H1 (cell line): Measurements from ENCODE around the gene AIFM2. TPM values are rescaled to one million over a fixed set of nuclear protein-coding genes. Genes with fewer than 3 reads are reported as not detected.

Experiments used
- CTCF ChIA-PET: fragments of 300-600 bp; sonication (Branson Sonifier 250); formaldehyde crosslinking; loops from one replicate; lab custom pipeline; 2021; ENCODE audit not compliant: partially characterized antibody; lab: Charles Lee
- POLR2A ChIA-PET: fragments of 300-600 bp; sonication (Branson Sonifier 250); formaldehyde crosslinking; loops from one replicate; lab custom pipeline; 2021; ENCODE audit warnings: inconsistent platforms; ENCODE audit not compliant: partially characterized antibody; lab: Charles Lee
- DNase-seq, 2 experiments: peaks; one replicate each; pipeline versions ENCODE4 v3.0.0 to v3.0.0-alpha.2; 2010 to 2022; ENCODE audit warnings: low spot score in 2 of 2, low read depth in 1 of 2, mixed read lengths in 1 of 2
- FAIRE-seq: peaks from 2 replicates; lab custom pipeline; 2011; peaks lifted over from hg19 to GRCh38; lab: Jason Lieb, UNC
- H2AFZ ChIP-seq: 2 replicates; pipeline ENCODE4 v1.8.1; 2012; ENCODE audit warnings: low read length, inconsistent platforms
- H2AK5ac ChIP-seq: 2 replicates; pipeline ENCODE4 v1.6.1; 2013; ENCODE audit warnings: low read depth, low read length
- H2BK120ac ChIP-seq: replicated peaks from 2 replicates; pipeline ENCODE3; 2013; ENCODE audit warnings: low read depth, low read length, inconsistent platforms
- H2BK12ac ChIP-seq: 2 replicates; pipeline ENCODE4 v1.6.1; 2013; ENCODE audit warnings: low read depth, low read length
- H2BK15ac ChIP-seq: 2 replicates; pipeline ENCODE4 v1.6.1; 2013; ENCODE audit warnings: low read length
- H2BK20ac ChIP-seq: 2 replicates; pipeline ENCODE4 v1.6.1; 2013; ENCODE audit warnings: low read length
- H2BK5ac ChIP-seq: 2 replicates; pipeline ENCODE4 v1.6.1; 2013; ENCODE audit warnings: low read depth, low read length
- H3K14ac ChIP-seq: 2 replicates; pipeline ENCODE4 v1.6.1; 2013; ENCODE audit warnings: inconsistent platforms; ENCODE audit not compliant: insufficient read length
- H3K18ac ChIP-seq: 2 replicates; pipeline ENCODE4 v1.6.1; 2013; ENCODE audit warnings: low read length; ENCODE audit errors: extremely low read depth
- H3K23ac ChIP-seq: 2 replicates; pipeline ENCODE4 v1.6.1; 2013; ENCODE audit warnings: inconsistent platforms; ENCODE audit not compliant: insufficient read length
- H3K23me2 ChIP-seq: 2 replicates; pipeline ENCODE4 v1.6.1; 2013; ENCODE audit warnings: low read depth, low read length
- H3K27ac ChIP-seq: 2 replicates; pipeline ENCODE4 v1.6.1; 2011; ENCODE audit warnings: low read depth, low read length, inconsistent platforms
- H3K27me3 ChIP-seq, 4 experiments: replicated peaks in 1 of 4; 1 replicate in 1 of 4; 2 replicates in 3 of 4; pipeline versions ENCODE4 v1.6.1 to v1.8.1; 2011 to 2013; ENCODE audit warnings: low read length in 3 of 4, mild to moderate bottlenecking in 3 of 4, inconsistent platforms in 2 of 4, mixed read lengths in 2 of 4, moderate library complexity in 1 of 4; ENCODE audit not compliant: control insufficient read depth in 3 of 4, insufficient read depth in 3 of 4; ENCODE audit errors: extremely low read depth in 1 of 4
- H3K36me3 ChIP-seq, 4 experiments: 2 replicates each; pipeline versions ENCODE4 v1.6.1 to v1.8.1; 2011 to 2013; ENCODE audit warnings: mild to moderate bottlenecking in 4 of 4, low read length in 3 of 4, moderate library complexity in 2 of 4, control low read depth in 1 of 4, inconsistent platforms in 1 of 4; ENCODE audit not compliant: insufficient read depth in 4 of 4, control insufficient read depth in 2 of 4
- H3K4ac ChIP-seq: replicated peaks from 2 replicates; pipeline ENCODE3; 2013; ENCODE audit warnings: low read length, low read depth, mixed read lengths, inconsistent platforms; ENCODE audit not compliant: insufficient read length
- H3K4me1 ChIP-seq, 4 experiments: replicated peaks in 1 of 4; 1 replicate in 1 of 4; 2 replicates in 3 of 4; pipeline versions ENCODE4 v1.6.1 to v1.8.1; 2011 to 2013; ENCODE audit warnings: low read length in 3 of 4, inconsistent platforms in 2 of 4, mixed read lengths in 1 of 4; ENCODE audit not compliant: insufficient read depth in 4 of 4, control insufficient read depth in 3 of 4
- H3K4me2 ChIP-seq, 2 experiments: 2 replicates each; pipeline versions ENCODE4 v1.6.1 to v1.8.1; 2011 to 2013; ENCODE audit warnings: low read depth in 2 of 2, low read length in 2 of 2, control low read depth in 1 of 2, inconsistent platforms in 1 of 2, mild to moderate bottlenecking in 1 of 2; ENCODE audit not compliant: insufficient read depth in 1 of 2
- H3K4me3 ChIP-seq, 4 experiments: fragments of 200-600, 300-600 bp in 1 of 4; sonication (generic), shearing (Covaris generic), sonication (Bioruptor Twin) in 1 of 4; 2 replicates each; pipeline versions ENCODE4 v1.5.1 to v1.8.1; 2011 to 2016; ENCODE audit warnings: low read length in 4 of 4, low read depth in 3 of 4, control low read depth in 2 of 4, inconsistent platforms in 2 of 4, mild to moderate bottlenecking in 2 of 4, mixed read lengths in 1 of 4, moderate library complexity in 1 of 4; ENCODE audit not compliant: insufficient read depth in 2 of 4; ENCODE audit errors: extremely low read depth in 1 of 4
- H3K56ac ChIP-seq: replicated peaks from 2 replicates; pipeline ENCODE3; 2013; ENCODE audit warnings: low read depth, mild to moderate bottlenecking, mixed read lengths, low read length, inconsistent platforms; ENCODE audit not compliant: insufficient read length
- H3K79me1 ChIP-seq: 2 replicates; pipeline ENCODE4 v1.6.1; 2013; ENCODE audit warnings: low read depth, low read length, control low read depth
- H3K79me2 ChIP-seq, 2 experiments: 2 replicates each; pipeline versions ENCODE4 v1.6.1 to v1.8.1; 2012 to 2013; ENCODE audit warnings: low read length in 2 of 2, mild to moderate bottlenecking in 2 of 2, inconsistent platforms in 1 of 2; ENCODE audit not compliant: insufficient read depth in 2 of 2, control insufficient read depth in 1 of 2
- H3K9ac ChIP-seq, 4 experiments: replicated peaks in 1 of 4; 1 replicate in 1 of 4; 2 replicates in 3 of 4; pipeline versions ENCODE4 v1.6.1 to v1.8.1; 2011 to 2013; ENCODE audit warnings: low read depth in 3 of 4, low read length in 3 of 4, control low read depth in 2 of 4, mild to moderate bottlenecking in 2 of 4, moderate library complexity in 2 of 4, inconsistent platforms in 1 of 4; ENCODE audit errors: extremely low read depth in 1 of 4
- H3K9me3 ChIP-seq, 2 experiments: 2 replicates each; pipeline versions ENCODE4 v1.6.1 to v1.8.1; 2012 to 2013; ENCODE audit warnings: mild to moderate bottlenecking in 2 of 2, moderate library complexity in 2 of 2, control low read depth in 1 of 2, inconsistent platforms in 1 of 2, low read depth in 1 of 2, low read length in 1 of 2, mixed read lengths in 1 of 2; ENCODE audit not compliant: insufficient read depth in 2 of 2
- H4K20me1 ChIP-seq, 2 experiments: replicated peaks in 1 of 2; 2 replicates each; pipeline versions ENCODE3 to v1.8.1; 2011 to 2013; ENCODE audit warnings: inconsistent platforms in 2 of 2, low read length in 2 of 2, mild to moderate bottlenecking in 1 of 2; ENCODE audit not compliant: insufficient read depth in 2 of 2, control insufficient read depth in 1 of 2
- H4K5ac ChIP-seq: 2 replicates; pipeline ENCODE4 v1.6.1; 2013; ENCODE audit warnings: low read length, low read depth, mixed read lengths, inconsistent platforms; ENCODE audit not compliant: insufficient read length
- H4K8ac ChIP-seq: 2 replicates; pipeline ENCODE4 v1.8.0; 2013; ENCODE audit warnings: mild to moderate bottlenecking, moderate library complexity, low read length, inconsistent platforms; ENCODE audit not compliant: insufficient read depth; ENCODE audit errors: extremely low read depth
- H4K91ac ChIP-seq: replicated peaks from 2 replicates; pipeline ENCODE3; 2013; ENCODE audit warnings: low read length, mixed read lengths, inconsistent platforms; ENCODE audit not compliant: insufficient read length
- BCL11A ChIP-seq, 2 experiments: IDR thresholded peaks; one replicate each; pipeline ENCODE4 v1.6.1; 2011; ENCODE audit warnings: low read depth in 2 of 2, low read length in 2 of 2, mild to moderate bottlenecking in 2 of 2
- EGR1 ChIP-seq: IDR thresholded peaks from 2 replicates; pipeline ENCODE4 v1.6.1; 2011; ENCODE audit warnings: low read depth, low read length, borderline replicate concordance
- NRF1 ChIP-seq: IDR thresholded peaks from 2 replicates; pipeline ENCODE4 v1.6.1; 2011; ENCODE audit warnings: mild to moderate bottlenecking, low read depth, low read length, improper control_type of control experiment
- POLR2A ChIP-seq, 2 experiments: IDR thresholded peaks; 1 replicate in 1 of 2; 2 replicates in 1 of 2; pipeline ENCODE4 v1.6.1; 2011; ENCODE audit warnings: low read depth in 2 of 2, low read length in 2 of 2, mild to moderate bottlenecking in 2 of 2; ENCODE audit errors: control extremely low read depth in 1 of 2
- SP4 ChIP-seq: IDR thresholded peaks from 2 replicates; pipeline ENCODE4 v1.6.1; 2012; ENCODE audit warnings: low read length, inconsistent platforms
- SRF ChIP-seq: IDR thresholded peaks from 2 replicates; pipeline ENCODE4 v1.6.1; 2011; ENCODE audit warnings: mild to moderate bottlenecking, low read depth, low read length, moderate library complexity
- ZNF274 ChIP-seq: IDR thresholded peaks from 2 replicates; pipeline ENCODE4 v1.7.0; 2012; ENCODE audit warnings: low read length, borderline replicate concordance; ENCODE audit errors: extremely low read depth
- WGBS, 2 experiments: shearing (Covaris generic) in 1 of 2; methylation state at CpG; one replicate each; pipeline versions ENCODE4 v1.1.6 to v1.1.7; 2013 to 2015; ENCODE audit warnings: low lambda C conversion rate in 2 of 2, mixed read lengths in 2 of 2, inconsistent platforms in 1 of 2, low coverage in 1 of 2, missing lambda C conversion rate in 1 of 2; ENCODE audit not compliant: insufficient replicate concordance in 2 of 2, insufficient coverage in 1 of 2, insufficient read length in 1 of 2; ENCODE audit errors: extremely low coverage in 1 of 2, missing lambda C conversion rate in 1 of 2; 5-methylcytosine and 5-hydroxymethylcytosine counted together
- polyA plus RNA-seq, 7 experiments: library from polyadenylated mRNA; depleted of rRNA in 3 of 7; stranded (reverse) in 5 of 7; unstranded in 2 of 7; fragments of >200 nt in 5 of 7; fragments of 200-250 nt in 2 of 7; gene quantifications; 1 replicate in 5 of 7; 2 replicates in 1 of 7; 4 replicates in 1 of 7; pipeline versions ENCODE4 v1.2.1 to v1.2.3, GENCODE V29; 2011 to 2013; ENCODE audit warnings: missing spikeins in 2 of 7, mixed read lengths in 2 of 7
- total RNA-seq: library from RNA; stranded (reverse); fragmentation: NEBNext Ultra II Directional; extraction: Animal tissue kit (Norgen Biotek cat#: 25700); gene quantifications from 2 replicates; pipeline ENCODE4 v1.2.1, GENCODE V29; 2021
- TF ChIP-seq, protein P1 (sequence below): IDR thresholded peaks from 2 replicates; pipeline ENCODE4 v1.6.1; 2012; ENCODE audit warnings: low read length, inconsistent platforms
- TF ChIP-seq, protein P2 (sequence below), 3 experiments: IDR thresholded peaks; 1 replicate in 2 of 3; 2 replicates in 1 of 3; pipeline versions ENCODE4 v1.5.1 to v1.6.1; 2011; ENCODE audit warnings: low read length in 3 of 3, mild to moderate bottlenecking in 3 of 3, inconsistent platforms in 2 of 3, low read depth in 1 of 3, moderate library complexity in 1 of 3; ENCODE audit not compliant: insufficient read depth in 1 of 3; ENCODE audit errors: control extremely low read depth in 1 of 3

The AIFM2 gene
- total and polyA plus RNA-seq, 2 of the 8 experiments (the other 6 are each of a cell fraction or from before 2014, with no cell fraction given), result 4.0 TPM

DNA sequence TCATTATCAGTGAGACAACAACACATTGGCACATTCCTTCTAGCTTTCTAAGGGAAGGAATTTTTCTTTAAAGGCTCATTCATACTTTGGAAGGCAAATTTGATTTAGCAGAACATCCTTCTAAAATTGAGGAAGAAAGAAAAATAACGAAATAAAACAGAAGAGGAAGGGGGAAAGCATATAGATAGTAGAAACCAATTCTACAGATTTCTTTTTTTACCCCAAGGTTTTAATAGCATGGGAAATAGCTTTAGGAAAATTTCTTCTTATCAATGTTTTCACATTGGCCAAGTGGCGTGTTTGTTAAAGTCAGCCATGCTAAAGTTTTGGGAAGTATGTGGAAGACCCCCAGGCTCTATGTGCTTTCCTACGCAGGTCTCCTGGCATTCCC lies 44.3 kb downstream of the AIFM2 start:
- Histone ChIP-seq H3K23ac (no peak overlapping the region), H4K20me1 (peaks cover 2% of the 10 kb centered on the region in 2 experiments), H3K9me3 (no peaks in the 10 kb centered on the region), H4K8ac (no peak overlapping the region), H2BK15ac (no peak overlapping the region), H2AK5ac (no peak overlapping the region), H3K14ac (no peak overlapping the region), H3K4ac (no peak overlapping the region), H3K79me2 (no peaks in the 10 kb centered on the region), H3K4me1 (no peaks in the 10 kb centered on the region; a peak in 1 of 7 replicates), H3K56ac (no peak overlapping the region), H3K23me2 (no peaks in the 10 kb centered on the region), H2BK120ac (no peak overlapping the region), H3K27ac (no peak overlapping the region), H3K4me2 (no peak overlapping the region), H2BK5ac (no peak overlapping the region), H3K79me1 (no peaks in the 10 kb centered on the region), H4K5ac (no peak overlapping the region), H3K27me3 (no peaks in the 10 kb centered on the region), H3K18ac (no peak overlapping the region), H2AFZ (no peak overlapping the region), H2BK12ac (no peak overlapping the region), H2BK20ac (no peak overlapping the region), H3K4me3 (no peak overlapping the region), H3K36me3 (no peaks in the 10 kb centered on the region), H4K91ac (no peak overlapping the region), H3K9ac (no peak overlapping the region)
- DNase-seq, result no peak
- ChIA-PET CTCF (interaction anchor here (9.6 kb wide), 1 partner anchor 19 kb away, joined by 90 read pairs; no protein-coding TSS in a partner anchor), POLR2A (no interaction called here)
- TF ChIP-seq SP4, result no peak
- TF ChIP-seq EGR1, result no peak
- no peak for TF ChIP-seq POLR2A (IDR thresholded peaks at IDR 0.05; ENCODE audit: control extremely low read depth in 1 of 2, low read depth in 2 of 2, low read length in 2 of 2)
- TF ChIP-seq, protein P1, sequence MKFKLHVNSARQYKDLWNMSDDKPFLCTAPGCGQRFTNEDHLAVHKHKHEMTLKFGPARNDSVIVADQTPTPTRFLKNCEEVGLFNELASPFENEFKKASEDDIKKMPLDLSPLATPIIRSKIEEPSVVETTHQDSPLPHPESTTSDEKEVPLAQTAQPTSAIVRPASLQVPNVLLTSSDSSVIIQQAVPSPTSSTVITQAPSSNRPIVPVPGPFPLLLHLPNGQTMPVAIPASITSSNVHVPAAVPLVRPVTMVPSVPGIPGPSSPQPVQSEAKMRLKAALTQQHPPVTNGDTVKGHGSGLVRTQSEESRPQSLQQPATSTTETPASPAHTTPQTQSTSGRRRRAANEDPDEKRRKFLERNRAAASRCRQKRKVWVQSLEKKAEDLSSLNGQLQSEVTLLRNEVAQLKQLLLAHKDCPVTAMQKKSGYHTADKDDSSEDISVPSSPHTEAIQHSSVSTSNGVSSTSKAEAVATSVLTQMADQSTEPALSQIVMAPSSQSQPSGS, result no peak
- TF ChIP-seq SRF, result no peak
- TF ChIP-seq NRF1, result no peak
- no peak for TF ChIP-seq BCL11A (IDR thresholded peaks at IDR 0.05; ENCODE audit: low read depth in 2 of 2, low read length in 2 of 2)
- TF ChIP-seq, protein P2, sequence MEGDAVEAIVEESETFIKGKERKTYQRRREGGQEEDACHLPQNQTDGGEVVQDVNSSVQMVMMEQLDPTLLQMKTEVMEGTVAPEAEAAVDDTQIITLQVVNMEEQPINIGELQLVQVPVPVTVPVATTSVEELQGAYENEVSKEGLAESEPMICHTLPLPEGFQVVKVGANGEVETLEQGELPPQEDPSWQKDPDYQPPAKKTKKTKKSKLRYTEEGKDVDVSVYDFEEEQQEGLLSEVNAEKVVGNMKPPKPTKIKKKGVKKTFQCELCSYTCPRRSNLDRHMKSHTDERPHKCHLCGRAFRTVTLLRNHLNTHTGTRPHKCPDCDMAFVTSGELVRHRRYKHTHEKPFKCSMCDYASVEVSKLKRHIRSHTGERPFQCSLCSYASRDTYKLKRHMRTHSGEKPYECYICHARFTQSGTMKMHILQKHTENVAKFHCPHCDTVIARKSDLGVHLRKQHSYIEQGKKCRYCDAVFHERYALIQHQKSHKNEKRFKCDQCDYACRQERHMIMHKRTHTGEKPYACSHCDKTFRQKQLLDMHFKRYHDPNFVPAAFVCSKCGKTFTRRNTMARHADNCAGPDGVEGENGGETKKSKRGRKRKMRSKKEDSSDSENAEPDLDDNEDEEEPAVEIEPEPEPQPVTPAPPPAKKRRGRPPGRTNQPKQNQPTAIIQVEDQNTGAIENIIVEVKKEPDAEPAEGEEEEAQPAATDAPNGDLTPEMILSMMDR (IDR thresholded peaks at IDR 0.05; ENCODE audit: control extremely low read depth in 1 of 3, insufficient read depth in 1 of 3, low read depth in 1 of 3, low read length in 3 of 3), result no peak
- no peak for TF ChIP-seq ZNF274
- 90% methylated on average over 3 of the region's 3 CpGs; no CpG with 5 or more reads in 1 of the 2 experiments for WGBS, 2 experiments
- FAIRE-seq, result no peak
